Activated CD8-positive, alpha-beta memory T cell treated with anti-CD3 and anti-CD28 coated beads, Interleukin-2, amount 10 ng/mL, durations not matched to agents 7 days and 5 days (primary cell): ENCODE data around the gene OR11A1. TPM values are rescaled to one million over a fixed set of nuclear protein-coding genes. Genes with fewer than 3 reads are reported as not detected.

ENCODE experiments used
- ATAC-seq: fragments of 150-1000 bp; cut with Tn5 transposase; one replicate; pipeline ENCODE4 v1.10.0; 2021; ENCODE audit warnings: moderate library complexity
- CTCF ChIA-PET: fragments of 350-600 bp; sonication (Branson Sonifier 250); formaldehyde crosslinking; loops from one replicate; lab custom pipeline; 2021; ENCODE audit warnings: antibody characterized with exemption; lab: Charles Lee
- DNase-seq: peaks from one replicate; pipeline ENCODE4 v3.0.0-alpha.2; 2020
- H3K27ac Mint-ChIP-seq: one replicate; pipeline ENCODE4 v1.8.0; 2021; ENCODE audit warnings: mild to moderate bottlenecking, mixed read lengths
- H3K27me3 Mint-ChIP-seq: one replicate; pipeline ENCODE4 v1.8.0; 2021; ENCODE audit warnings: mixed read lengths
- H3K36me3 Mint-ChIP-seq: one replicate; pipeline ENCODE4 v1.8.0; 2021; ENCODE audit warnings: mild to moderate bottlenecking, mixed read lengths
- H3K4me1 Mint-ChIP-seq: one replicate; pipeline ENCODE4 v1.8.0; 2021; ENCODE audit warnings: mixed read lengths
- H3K4me3 Mint-ChIP-seq: one replicate; pipeline ENCODE4 v1.8.0; 2021; ENCODE audit warnings: mild to moderate bottlenecking, moderate library complexity, mixed read lengths
- H3K9me3 Mint-ChIP-seq: one replicate; pipeline ENCODE4 v1.8.0; 2022; ENCODE audit warnings: low read depth, mixed read lengths
- total RNA-seq, 2 experiments: library from RNA; stranded (reverse); gene quantifications; one replicate each; pipeline ENCODE4 v1.2.3, GENCODE V29; 2021

OR11A1 gene
- total RNA-seq, 2 experiments from 2014 or later = not detected

DNA sequence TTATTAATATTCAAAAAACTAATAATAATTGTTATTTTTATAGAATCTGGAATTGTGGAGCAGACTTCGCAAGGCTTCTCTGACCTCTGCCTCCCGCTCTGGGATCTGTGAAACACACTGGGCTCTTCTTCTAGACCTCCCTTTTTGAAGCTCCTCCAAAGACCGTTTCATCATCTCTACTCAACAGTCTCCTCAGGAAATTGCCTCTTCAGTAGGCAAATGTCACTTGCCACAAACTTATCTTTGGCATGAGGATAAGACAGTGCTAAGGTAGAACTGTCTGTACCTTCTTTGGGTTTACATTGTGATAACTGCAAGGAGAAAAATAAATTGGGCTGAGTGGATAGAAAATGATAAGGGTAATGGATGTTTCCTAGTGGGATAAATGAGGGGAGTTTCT is 33.2 kb upstream of the OR11A1 start:
- no peak overlapping the region for H3K27ac Mint-ChIP-seq
- CTCF ChIA-PET = no interaction called here
- H3K27me3 Mint-ChIP-seq = peaks cover 14% of the 10 kb centered on the region
- ATAC-seq = no peak
- no peaks in the 10 kb centered on the region for H3K36me3 Mint-ChIP-seq
- no peaks in the 10 kb centered on the region for H3K9me3 Mint-ChIP-seq
- no peak overlapping the region for H3K4me3 Mint-ChIP-seq
- DNase-seq = no peak
- no peaks in the 10 kb centered on the region for H3K4me1 Mint-ChIP-seq

DNA sequence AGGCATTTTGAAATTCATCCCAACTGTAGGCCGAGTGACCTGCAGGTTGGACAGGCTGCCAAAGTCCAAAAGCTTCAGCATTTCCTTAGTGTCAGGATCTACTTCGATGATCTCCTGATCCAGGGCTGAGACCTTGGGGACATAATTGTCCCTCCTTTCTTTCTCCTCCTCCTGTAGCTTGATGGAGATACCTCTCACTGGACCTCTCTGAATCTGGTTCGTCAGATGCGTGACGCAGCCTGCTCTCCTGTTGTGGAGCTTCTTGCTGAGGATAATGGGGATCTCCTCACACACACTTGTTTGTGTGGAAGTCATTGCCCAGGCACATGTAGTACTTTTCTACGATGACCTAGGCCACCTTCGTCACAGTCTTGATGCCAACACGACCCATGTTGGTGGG is 32.4 kb upstream of the OR11A1 start:
- ATAC-seq (no peak), DNase-seq (no peak)
- no peak overlapping the region for H3K27ac Mint-ChIP-seq
- no peak overlapping the region for H3K4me3 Mint-ChIP-seq
- peaks cover 13% of the 10 kb centered on the region for H3K27me3 Mint-ChIP-seq
- CTCF ChIA-PET = no interaction called here
- no peaks in the 10 kb centered on the region for H3K4me1 Mint-ChIP-seq
- H3K9me3 Mint-ChIP-seq = no peaks in the 10 kb centered on the region
- H3K36me3 Mint-ChIP-seq = no peaks in the 10 kb centered on the region

DNA sequence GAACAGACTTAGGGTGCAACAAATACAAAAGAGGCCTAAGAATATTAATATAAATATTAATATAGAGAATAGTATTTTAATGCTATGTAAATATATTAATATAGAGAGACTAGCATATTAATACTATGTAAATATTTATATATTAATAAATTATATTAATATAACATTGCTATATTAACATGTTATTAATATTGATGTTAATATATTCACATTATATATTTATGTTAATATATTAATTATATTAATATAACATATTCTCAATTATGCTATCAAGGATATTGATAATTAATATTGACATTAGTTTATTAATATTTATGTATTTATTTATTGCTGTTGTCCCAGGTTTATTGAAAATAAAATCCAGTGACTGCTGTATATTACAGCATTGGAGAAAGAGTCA is 32.0 kb upstream of the OR11A1 start:
- no peaks in the 10 kb centered on the region for H3K36me3 Mint-ChIP-seq
- DNase-seq (no peak), ATAC-seq (no peak)
- no peak overlapping the region for H3K27ac Mint-ChIP-seq
- H3K9me3 Mint-ChIP-seq = no peaks in the 10 kb centered on the region
- peaks cover 12% of the 10 kb centered on the region for H3K27me3 Mint-ChIP-seq
- CTCF ChIA-PET = no interaction called here
- H3K4me1 Mint-ChIP-seq = no peaks in the 10 kb centered on the region
- no peak overlapping the region for H3K4me3 Mint-ChIP-seq

DNA sequence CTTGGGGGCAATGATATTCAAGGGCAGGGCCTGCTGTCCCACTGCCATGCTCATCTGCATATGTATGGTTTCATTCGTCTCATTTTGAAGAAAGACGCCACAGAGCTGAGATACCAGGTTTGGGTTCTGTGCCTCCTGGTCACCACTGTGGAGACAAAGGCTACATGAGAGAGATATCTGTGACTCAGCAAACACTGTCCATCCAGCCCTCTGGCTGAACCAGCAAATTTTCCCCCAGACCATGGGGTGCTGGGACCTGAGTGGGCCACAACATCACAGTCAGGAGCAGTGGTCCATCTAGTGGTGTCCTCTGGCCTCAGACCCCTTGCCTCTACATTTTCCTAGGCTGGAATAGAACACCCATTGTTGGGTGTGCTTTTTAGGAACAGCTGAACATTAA is 30.8 kb upstream of the OR11A1 start, which contains the start of gene MAS1L:
Gene MAS1L (minus strand): TSS at position 297 of the 400 bp plus-strand sequence. CDS start 54 bp downstream, at position 243.
- DNase-seq = no peak
- Mint-ChIP-seq H3K4me3 (no peak within 1 kb of the TSS), H3K27ac (no peak within 1 kb of the TSS), H3K4me1 (no peaks in the 10 kb centered on the region), H3K9me3 (no peaks in the 10 kb centered on the region), H3K27me3 (peaks cover 15% of the 10 kb centered on the region), H3K36me3 (no peaks in the 10 kb centered on the region)
- ATAC-seq = no peak
- CTCF ChIA-PET = no interaction called here

DNA sequence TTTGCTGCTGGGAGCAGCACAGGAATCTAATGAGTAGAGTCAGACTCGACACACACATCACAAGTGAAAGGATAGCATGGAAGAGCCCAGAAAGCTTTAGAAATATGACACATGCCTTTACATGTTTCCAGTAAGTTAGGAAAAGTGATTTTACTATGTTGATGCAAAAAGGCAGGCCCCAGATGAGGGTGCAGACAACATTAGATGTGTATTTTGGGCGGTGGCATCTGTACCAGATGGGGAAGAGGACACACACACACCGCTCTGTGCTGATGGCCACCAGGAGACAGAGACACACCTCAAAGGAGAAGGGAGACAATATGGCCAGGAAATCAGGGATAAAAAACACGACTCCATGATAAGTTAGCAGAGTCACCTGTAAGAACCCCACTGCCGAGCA is 30.3 kb upstream of the OR11A1 start:
- Mint-ChIP-seq H3K4me1 (no peaks in the 10 kb centered on the region), H3K36me3 (no peaks in the 10 kb centered on the region), H3K27me3 (peaks cover 20% of the 10 kb centered on the region), H3K4me3 (no peak overlapping the region), H3K9me3 (no peaks in the 10 kb centered on the region), H3K27ac (no peak overlapping the region)
- DNase-seq (no peak), ATAC-seq (no peak)
- CTCF ChIA-PET = no interaction called here

DNA sequence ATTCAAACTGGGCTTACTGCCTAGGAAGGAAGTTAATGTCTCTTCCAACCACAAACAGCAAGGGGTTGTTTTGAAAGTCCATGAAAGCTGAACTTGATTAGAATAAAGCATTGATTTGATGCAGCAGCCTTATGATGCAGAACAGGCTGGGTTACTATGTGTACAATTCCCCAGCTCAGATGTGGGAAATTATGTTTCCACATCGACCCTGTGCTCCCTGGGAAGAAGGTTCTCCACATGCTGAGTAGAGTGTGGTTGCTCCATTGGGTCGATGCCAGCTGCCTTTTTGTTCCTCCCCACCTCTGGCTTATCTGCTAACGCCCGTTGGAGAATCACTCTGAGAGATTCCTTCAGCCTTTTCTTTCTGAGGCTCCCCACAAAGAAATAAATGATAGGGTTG is 29.7 kb upstream of the OR11A1 start:
- Mint-ChIP-seq H3K27me3 (peaks cover 21% of the 10 kb centered on the region), H3K27ac (no peak overlapping the region), H3K36me3 (no peaks in the 10 kb centered on the region), H3K4me3 (no peak overlapping the region), H3K9me3 (no peaks in the 10 kb centered on the region), H3K4me1 (no peaks in the 10 kb centered on the region)
- CTCF ChIA-PET = no interaction called here
- DNase-seq (no peak), ATAC-seq (no peak)

DNA sequence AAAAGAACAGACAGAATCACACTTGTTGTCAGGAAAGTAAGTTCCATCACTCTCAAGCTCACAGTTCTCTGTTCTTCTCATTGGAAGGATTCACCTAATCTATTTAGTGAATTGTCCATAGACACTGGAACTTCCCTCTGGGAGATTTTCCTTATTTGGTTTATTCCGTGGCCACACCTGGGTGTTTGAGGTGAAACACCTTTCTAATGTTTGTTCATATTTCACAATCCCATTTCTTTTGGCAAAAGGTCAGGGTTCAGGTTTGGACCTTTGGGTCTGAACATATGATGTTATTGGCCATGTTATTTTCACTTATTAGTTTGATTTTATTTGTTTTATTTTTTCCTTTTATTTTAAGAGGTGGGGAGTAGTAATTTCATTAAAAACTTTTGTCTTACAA is 26.9 kb upstream of the OR11A1 start:
- Mint-ChIP-seq H3K36me3 (no peaks in the 10 kb centered on the region), H3K27ac (no peak overlapping the region), H3K9me3 (no peaks in the 10 kb centered on the region), H3K4me3 (no peak overlapping the region), H3K4me1 (no peaks in the 10 kb centered on the region), H3K27me3 (peaks cover 27% of the 10 kb centered on the region)
- ATAC-seq (no peak), DNase-seq (no peak)
- CTCF ChIA-PET = no interaction called here

DNA sequence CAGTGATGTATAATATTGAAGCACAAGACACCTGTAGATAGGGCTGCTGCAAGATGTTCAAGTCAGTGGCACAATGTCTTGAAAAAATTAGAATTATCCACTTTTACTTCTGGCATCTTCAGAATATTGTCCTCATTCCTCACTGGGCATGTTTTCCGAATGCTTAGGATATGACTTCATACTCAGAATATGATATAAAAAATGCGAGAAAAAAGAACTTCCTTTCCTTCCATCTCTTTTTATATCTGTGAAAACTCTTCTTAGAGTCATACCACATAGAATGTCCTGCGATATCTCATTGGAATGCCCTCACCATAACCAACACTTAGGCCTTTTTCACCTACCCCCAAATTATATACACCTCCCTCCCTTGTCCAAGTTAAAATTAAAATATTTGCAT is 26.3 kb upstream of the OR11A1 start:
- H3K27ac Mint-ChIP-seq = no peak overlapping the region

DNA sequence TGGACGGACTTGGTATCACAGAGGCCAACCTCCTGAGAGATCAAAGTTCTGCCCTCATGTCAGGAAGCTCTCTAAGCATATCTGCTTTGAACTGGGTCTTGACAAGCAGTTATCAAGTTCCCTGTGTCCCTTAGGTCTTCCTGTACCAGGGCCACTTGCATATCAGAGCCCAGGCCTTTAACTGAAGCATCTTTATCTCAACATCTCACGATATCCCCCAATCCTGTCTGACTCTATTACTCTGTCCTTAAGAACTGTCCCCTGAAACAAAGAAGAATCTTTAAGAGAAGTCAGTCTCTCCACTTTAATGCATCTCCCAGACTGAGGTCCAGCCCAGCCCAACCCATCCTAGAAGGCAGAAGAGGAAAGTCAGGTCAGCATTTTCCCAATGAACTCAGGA is 22.7 kb upstream of the OR11A1 start:
- no peaks in the 10 kb centered on the region for H3K9me3 Mint-ChIP-seq
- no peaks in the 10 kb centered on the region for H3K36me3 Mint-ChIP-seq
- H3K4me3 Mint-ChIP-seq = no peak overlapping the region
- no peak for DNase-seq
- CTCF ChIA-PET = no interaction called here
- no peaks in the 10 kb centered on the region for H3K4me1 Mint-ChIP-seq
- no peak overlapping the region for H3K27ac Mint-ChIP-seq
- H3K27me3 Mint-ChIP-seq = peaks cover 18% of the 10 kb centered on the region
- ATAC-seq = no peak

More for the DNA sequence above, 26.3 kb upstream of the OR11A1 start:
- ATAC-seq (no peak), DNase-seq (no peak)
- Mint-ChIP-seq H3K36me3 (no peaks in the 10 kb centered on the region), H3K4me1 (no peaks in the 10 kb centered on the region), H3K27me3 (peaks cover 27% of the 10 kb centered on the region), H3K9me3 (no peaks in the 10 kb centered on the region), H3K4me3 (no peak overlapping the region)
- CTCF ChIA-PET = no interaction called here

DNA sequence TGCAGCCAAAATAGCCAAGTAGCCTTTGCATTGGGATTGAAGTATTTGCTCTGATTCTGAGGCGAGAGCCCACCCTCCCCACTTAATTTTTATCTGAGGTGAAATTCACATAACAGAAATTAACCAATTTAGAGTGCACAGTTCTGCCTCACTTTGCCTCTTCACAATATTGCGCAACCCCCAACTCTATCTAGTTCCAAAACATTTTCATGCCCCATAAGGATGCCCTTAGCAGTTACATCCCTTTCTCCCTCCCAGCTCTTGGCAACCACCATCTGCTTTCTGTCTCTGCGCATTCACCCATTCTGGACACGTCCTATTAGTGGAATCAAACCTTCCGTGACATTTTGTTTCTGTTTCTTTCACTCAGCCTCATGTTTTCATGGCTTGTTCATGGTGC is 21.9 kb upstream of the OR11A1 start:
- CTCF ChIA-PET = no interaction called here
- no peaks in the 10 kb centered on the region for H3K9me3 Mint-ChIP-seq

DNA sequence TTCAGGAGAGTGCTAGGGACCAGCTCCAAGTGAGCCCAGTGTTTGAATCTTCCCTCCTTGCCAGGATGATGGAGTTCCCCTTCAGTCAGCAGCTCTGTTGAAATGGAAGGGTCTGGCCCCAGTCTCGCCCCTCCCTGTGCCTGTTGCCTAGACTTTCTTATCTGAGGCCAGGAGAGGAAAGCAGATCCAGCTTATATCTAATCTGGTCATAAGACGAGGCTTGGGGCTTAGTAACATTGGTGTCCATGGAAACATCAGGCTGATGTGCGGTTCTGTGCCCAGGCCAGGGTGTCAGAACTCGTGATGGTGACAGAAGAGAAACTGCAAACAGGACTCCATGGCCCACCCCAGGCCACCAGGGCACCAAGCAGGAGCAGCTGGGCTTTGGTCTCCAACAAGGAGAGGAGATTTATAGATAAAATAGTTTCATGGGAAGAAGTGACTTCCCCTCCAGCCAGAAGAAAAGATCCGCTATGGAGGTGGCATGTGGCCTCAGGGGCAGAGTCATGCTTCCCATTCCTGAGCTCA is 21.1 kb upstream of the OR11A1 start:
- no peak for DNase-seq
- H3K4me1 Mint-ChIP-seq = no peaks in the 10 kb centered on the region
- CTCF ChIA-PET = no interaction called here
- H3K4me3 Mint-ChIP-seq = no peak overlapping the region
- H3K9me3 Mint-ChIP-seq = no peaks in the 10 kb centered on the region
- H3K27me3 Mint-ChIP-seq = peaks cover 13% of the 10 kb centered on the region
- H3K27ac Mint-ChIP-seq = no peak overlapping the region
- H3K36me3 Mint-ChIP-seq = no peaks in the 10 kb centered on the region
- no peak for ATAC-seq

More for the DNA sequence above, 21.9 kb upstream of the OR11A1 start:
- DNase-seq = no peak
- no peak for ATAC-seq
- H3K4me1 Mint-ChIP-seq = no peaks in the 10 kb centered on the region
- H3K4me3 Mint-ChIP-seq = no peak overlapping the region
- H3K27me3 Mint-ChIP-seq = peaks cover 17% of the 10 kb centered on the region
- no peaks in the 10 kb centered on the region for H3K36me3 Mint-ChIP-seq
- no peak overlapping the region for H3K27ac Mint-ChIP-seq

DNA sequence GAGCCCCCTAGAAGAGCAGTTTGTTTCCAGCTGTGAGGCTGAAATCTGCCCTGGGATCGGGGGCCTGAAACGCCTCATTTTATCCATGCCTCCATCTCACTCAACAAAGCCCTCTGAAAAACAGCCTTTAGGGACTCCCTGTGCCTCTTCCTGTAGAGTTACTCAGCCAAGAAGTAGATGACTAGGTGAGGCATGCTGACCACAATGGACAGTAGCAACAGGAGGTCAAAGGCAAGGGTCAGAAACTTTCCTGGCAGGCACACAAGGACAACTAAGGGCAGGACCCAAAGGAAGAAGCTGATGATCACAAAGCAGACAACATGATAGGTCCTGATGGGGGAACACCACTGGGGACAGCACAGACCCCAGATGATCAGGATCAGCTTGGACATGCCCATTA is 18.1 kb upstream of the OR11A1 start:
- peaks cover 13% of the 10 kb centered on the region for H3K27me3 Mint-ChIP-seq
- no peak overlapping the region for H3K27ac Mint-ChIP-seq
- DNase-seq (no peak), ATAC-seq (no peak)
- no peak overlapping the region for H3K4me3 Mint-ChIP-seq
- no peaks in the 10 kb centered on the region for H3K9me3 Mint-ChIP-seq
- H3K4me1 Mint-ChIP-seq = no peaks in the 10 kb centered on the region
- H3K36me3 Mint-ChIP-seq = no peaks in the 10 kb centered on the region
- CTCF ChIA-PET = no interaction called here

DNA sequence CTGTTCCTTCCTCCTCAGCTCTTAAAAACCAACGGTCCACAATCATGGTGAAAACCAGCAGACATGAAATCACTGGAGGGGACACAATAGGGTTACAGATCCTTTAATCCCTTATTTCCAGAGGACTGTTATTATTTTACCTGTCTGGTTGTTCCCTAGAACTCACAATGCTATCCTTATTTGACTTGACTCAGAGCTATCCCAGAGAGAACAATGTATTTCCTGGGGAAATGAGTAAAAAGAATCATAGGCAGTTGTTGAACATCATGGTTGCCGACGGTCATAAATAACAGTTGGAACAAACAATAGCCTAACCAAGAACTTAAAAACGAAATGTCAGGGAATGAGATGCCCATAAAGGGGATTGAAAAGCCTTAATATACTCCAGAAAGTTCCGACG is 9.4 kb upstream of the OR11A1 start:
- ATAC-seq (no peak), DNase-seq (no peak)
- Mint-ChIP-seq H3K27me3 (peaks cover 36% of the 10 kb centered on the region), H3K27ac (no peak overlapping the region), H3K4me1 (peaks cover 2% of the 10 kb centered on the region), H3K36me3 (no peaks in the 10 kb centered on the region), H3K9me3 (no peaks in the 10 kb centered on the region), H3K4me3 (no peak overlapping the region)
- CTCF ChIA-PET = no interaction called here

DNA sequence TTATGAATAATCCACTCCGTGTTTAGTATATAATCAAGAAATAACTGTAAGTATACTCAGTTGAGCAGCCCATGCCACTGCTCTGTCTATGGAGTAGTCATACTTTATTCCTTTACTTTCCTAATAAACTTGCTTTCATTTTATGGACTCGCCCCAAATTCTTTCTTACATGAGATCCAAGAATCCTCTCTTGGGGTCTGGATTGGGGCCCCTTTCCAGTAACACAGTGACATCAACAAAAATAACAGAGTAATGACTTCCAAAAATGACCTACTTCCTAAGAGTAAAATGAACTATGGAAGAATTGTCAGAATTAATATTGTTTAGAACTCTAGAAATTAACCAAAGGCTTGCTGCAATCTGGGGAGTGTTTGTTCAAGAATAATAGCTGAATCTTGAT is 8.9 kb upstream of the OR11A1 start:
- ATAC-seq = no peak
- DNase-seq = no peak
- Mint-ChIP-seq H3K27me3 (peaks cover 34% of the 10 kb centered on the region), H3K4me3 (no peak overlapping the region), H3K27ac (no peak overlapping the region), H3K4me1 (peaks cover 2% of the 10 kb centered on the region), H3K9me3 (no peaks in the 10 kb centered on the region), H3K36me3 (no peaks in the 10 kb centered on the region)
- CTCF ChIA-PET = no interaction called here

DNA sequence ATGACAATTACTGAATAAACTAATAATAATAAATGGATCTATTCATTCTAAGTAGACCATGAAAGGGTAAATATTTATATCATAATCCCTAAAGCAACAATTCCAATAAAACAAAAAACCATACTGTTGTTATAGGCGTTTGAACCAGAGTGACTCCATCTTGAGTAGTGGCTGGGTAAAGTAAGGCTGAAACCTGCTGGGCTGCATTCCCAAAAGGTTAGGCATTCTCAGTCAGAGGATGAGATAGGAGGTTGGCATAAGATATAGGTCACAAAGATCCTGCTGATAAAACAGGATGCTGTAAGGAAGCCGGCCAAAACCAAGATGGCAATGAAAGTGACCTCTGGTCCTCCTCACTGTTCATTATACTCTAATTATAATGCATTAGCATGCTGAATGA is 8.4 kb upstream of the OR11A1 start:
- H3K4me1 Mint-ChIP-seq = peaks cover 2% of the 10 kb centered on the region
- H3K9me3 Mint-ChIP-seq = no peaks in the 10 kb centered on the region
- CTCF ChIA-PET = no interaction called here
- H3K27me3 Mint-ChIP-seq = peaks cover 34% of the 10 kb centered on the region
- H3K36me3 Mint-ChIP-seq = no peaks in the 10 kb centered on the region
- H3K4me3 Mint-ChIP-seq = no peak overlapping the region
- DNase-seq = no peak
- ATAC-seq = no peak
- H3K27ac Mint-ChIP-seq = no peak overlapping the region
